ENCODE data around the gene LGR6.

GRCh38 chr1:202264300-202264699 is 70.7 kb downstream of the LGR6 start:
- TF ChIP-seq CTCF (IDR thresholded peaks at IDR 0.05) (no peak), POLR2AphosphoS5 (IDR thresholded peaks at IDR 0.05) (no peak)

All from breast epithelium (tissue), 3 donors.